Measurements from ENCODE around the gene PARVG.

The PARVG gene

DNA sequence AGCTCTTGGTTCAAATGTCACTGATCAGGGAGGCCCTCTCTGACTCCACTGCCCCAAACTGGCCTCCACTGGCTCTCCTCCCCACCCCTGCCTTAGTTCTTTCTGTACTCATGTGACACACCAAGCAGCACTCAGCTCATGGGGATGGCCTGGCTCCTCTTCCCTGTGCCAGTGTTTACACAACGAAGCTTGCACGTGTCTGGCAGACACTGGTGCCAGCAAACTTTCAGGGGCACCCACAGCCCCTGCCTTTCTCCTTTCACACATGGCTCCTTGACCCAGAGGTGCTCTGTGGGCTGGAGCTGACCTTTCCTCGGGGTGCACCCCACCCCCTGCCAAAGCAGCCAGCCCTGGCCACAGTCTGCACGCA lies 37.6 kb upstream of the PARVG start:
- Histone ChIP-seq H3K4me1 (ENCODE audit: insufficient read depth, low read length) (peaks cover 58% of the 10 kb centered on the region), H3K36me3 (ENCODE audit: insufficient read depth, low read length) (peaks cover 6% of the 10 kb centered on the region), H3K27ac (ENCODE audit: low read depth, low read length) (peak overlapping the region; percentile 67), H3K4me3 (ENCODE audit: low read depth in 1 of 2, low read length in 2 of 2) (no peak overlapping the region), H3K9ac (ENCODE audit: low read length) (no peak overlapping the region), H3K9me3 (ENCODE audit: low read length) (no peaks in the 10 kb centered on the region), H3K27me3 (ENCODE audit: control insufficient read depth in 1 of 2, insufficient read depth in 2 of 2, low read length in 2 of 2) (no peaks in the 10 kb centered on the region)

DNA sequence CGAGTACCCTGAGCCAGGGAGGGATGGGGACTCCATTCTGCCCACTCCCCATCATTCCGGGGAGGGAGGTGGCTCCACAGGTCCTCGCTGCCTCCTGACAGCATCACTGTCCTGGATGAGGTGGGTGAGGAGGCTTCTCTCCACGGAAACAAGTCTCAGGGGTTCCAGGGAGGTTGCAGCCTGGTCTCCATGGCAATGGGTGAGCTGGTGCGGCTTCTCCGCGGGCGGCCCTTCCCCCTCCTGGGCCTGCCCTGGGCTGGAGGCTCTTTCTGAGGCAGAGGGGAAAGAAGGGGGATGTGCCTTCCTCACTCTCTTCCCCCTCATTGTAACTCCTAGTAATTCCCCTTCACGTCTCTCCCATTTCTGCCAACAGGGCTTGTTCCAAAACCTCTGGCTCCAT lies 37.1 kb upstream of the PARVG start:
- H3K36me3 ChIP-seq (ENCODE audit: insufficient read depth, low read length) = peaks cover 3% of the 10 kb centered on the region

DNA sequence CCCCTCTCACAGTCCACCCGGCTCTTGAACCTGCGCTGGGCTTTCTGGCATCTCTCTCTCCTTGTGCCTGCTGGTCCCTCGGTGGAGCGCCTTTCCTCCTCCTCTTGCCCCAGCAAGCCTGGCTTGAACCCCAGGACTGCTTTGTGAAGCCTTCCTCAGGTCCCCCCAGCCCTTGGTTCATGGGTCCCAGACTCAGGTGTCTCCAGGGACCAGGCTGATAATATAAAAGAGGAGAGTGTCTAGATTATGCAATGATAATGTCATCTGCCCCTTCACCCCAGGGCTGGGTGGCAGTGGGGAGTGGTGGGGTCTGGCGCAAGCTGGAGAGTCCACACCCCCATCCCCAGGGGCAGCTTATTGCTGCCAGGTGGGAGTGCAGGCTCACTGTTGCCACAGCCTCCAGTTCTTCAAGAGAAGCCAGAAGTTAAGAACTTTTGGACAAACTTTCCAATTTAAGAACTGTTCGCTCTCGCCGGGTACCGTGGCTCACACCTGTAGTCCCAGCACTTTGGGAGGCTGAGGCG lies 36.6 kb upstream of the PARVG start:
- Histone ChIP-seq H3K27me3 (ENCODE audit: control insufficient read depth in 1 of 2, insufficient read depth in 2 of 2, low read length in 2 of 2) (no peaks in the 10 kb centered on the region), H3K9ac (ENCODE audit: low read length) (no peak overlapping the region), H3K4me1 (ENCODE audit: insufficient read depth, low read length) (peaks cover 68% of the 10 kb centered on the region), H3K36me3 (ENCODE audit: insufficient read depth, low read length) (no peaks in the 10 kb centered on the region), H3K4me3 (ENCODE audit: low read depth in 1 of 2, low read length in 2 of 2) (no peak overlapping the region), H3K27ac (ENCODE audit: low read depth, low read length) (peak overlapping the region; percentile 67), H3K9me3 (ENCODE audit: low read length) (no peaks in the 10 kb centered on the region)

More for the DNA sequence above, 37.1 kb upstream of the PARVG start:
- H3K9me3 ChIP-seq (ENCODE audit: low read length) = no peaks in the 10 kb centered on the region
- H3K9ac ChIP-seq (ENCODE audit: low read length) = no peak overlapping the region
- no peak overlapping the region for H3K4me3 ChIP-seq (ENCODE audit: low read depth in 1 of 2, low read length in 2 of 2)
- peak overlapping the region; percentile 67 for H3K27ac ChIP-seq (ENCODE audit: low read depth, low read length)
- H3K27me3 ChIP-seq (ENCODE audit: control insufficient read depth in 1 of 2, insufficient read depth in 2 of 2, low read length in 2 of 2) = no peaks in the 10 kb centered on the region
- peaks cover 62% of the 10 kb centered on the region for H3K4me1 ChIP-seq (ENCODE audit: insufficient read depth, low read length)

DNA sequence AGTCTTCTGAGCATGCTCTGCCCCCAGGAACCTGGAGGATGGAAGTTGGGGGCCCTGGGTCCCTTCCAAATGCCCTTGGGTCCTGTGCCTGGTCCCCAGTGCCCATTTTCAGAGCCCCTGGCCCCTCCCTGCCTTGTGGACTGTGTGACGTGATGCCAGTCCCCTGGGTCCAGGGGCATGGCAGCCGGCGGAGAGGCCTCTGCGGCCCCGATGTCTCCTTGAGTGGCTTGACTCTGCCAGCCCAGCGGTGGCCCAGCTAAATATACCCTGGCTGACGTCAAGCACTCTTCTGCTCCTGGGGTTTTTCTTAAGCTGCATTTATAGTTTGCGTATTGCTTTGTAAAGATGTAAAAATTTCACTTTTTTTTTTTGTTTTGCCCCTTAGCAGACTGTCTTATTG lies 35.2 kb upstream of the PARVG start:
- Histone ChIP-seq H3K27ac (ENCODE audit: low read depth, low read length) (peak overlapping the region; percentile 50), H3K4me3 (ENCODE audit: low read depth in 1 of 2, low read length in 2 of 2) (no peak overlapping the region), H3K9ac (ENCODE audit: low read length) (no peak overlapping the region), H3K4me1 (ENCODE audit: insufficient read depth, low read length) (peaks cover 64% of the 10 kb centered on the region), H3K36me3 (ENCODE audit: insufficient read depth, low read length) (no peaks in the 10 kb centered on the region), H3K27me3 (ENCODE audit: control insufficient read depth in 1 of 2, insufficient read depth in 2 of 2, low read length in 2 of 2) (no peaks in the 10 kb centered on the region), H3K9me3 (ENCODE audit: low read length) (no peaks in the 10 kb centered on the region)

DNA sequence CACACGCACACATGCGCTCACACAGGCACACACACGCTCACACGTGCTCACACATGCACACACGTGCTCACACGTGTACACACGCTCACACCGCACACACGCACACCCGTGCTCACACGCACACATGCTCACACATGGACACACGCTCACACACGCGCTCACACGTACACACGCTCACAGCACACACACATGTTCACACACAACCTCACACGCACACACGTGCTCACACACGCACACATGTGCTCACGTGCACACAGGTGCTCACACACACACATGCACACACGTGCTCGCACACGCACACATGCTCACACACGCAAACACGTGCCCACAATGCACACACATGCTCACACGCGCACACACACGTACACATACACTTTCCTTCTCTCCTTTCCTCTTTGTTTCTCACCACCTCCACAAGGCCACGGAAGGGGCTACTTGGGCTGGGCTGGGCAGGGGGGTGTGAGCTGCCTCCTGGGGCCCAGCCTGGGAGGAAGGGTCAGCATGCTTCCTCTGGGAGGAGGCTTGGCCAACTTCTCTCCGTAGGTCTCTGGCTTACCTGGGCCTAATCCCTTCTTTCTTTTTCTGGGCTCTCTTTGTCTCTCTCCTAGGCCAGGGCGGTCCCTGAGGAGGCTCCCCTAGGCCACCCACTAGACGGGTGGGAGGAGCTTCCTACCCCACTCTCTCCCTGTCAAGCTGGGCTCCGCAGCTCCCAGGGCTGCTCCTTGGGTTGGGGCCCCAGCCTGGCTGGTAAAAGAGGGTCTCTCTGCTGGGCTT lies 34.5 kb upstream of the PARVG start:
- Histone ChIP-seq H3K36me3 (ENCODE audit: insufficient read depth, low read length) (no peaks in the 10 kb centered on the region), H3K4me1 (ENCODE audit: insufficient read depth, low read length) (peaks cover 64% of the 10 kb centered on the region), H3K27ac (ENCODE audit: low read depth, low read length) (peak overlapping the region; percentile 53), H3K4me3 (ENCODE audit: low read depth in 1 of 2, low read length in 2 of 2) (no peak overlapping the region), H3K27me3 (ENCODE audit: control insufficient read depth in 1 of 2, insufficient read depth in 2 of 2, low read length in 2 of 2) (no peaks in the 10 kb centered on the region), H3K9me3 (ENCODE audit: low read length) (no peaks in the 10 kb centered on the region), H3K9ac (ENCODE audit: low read length) (no peak overlapping the region)

DNA sequence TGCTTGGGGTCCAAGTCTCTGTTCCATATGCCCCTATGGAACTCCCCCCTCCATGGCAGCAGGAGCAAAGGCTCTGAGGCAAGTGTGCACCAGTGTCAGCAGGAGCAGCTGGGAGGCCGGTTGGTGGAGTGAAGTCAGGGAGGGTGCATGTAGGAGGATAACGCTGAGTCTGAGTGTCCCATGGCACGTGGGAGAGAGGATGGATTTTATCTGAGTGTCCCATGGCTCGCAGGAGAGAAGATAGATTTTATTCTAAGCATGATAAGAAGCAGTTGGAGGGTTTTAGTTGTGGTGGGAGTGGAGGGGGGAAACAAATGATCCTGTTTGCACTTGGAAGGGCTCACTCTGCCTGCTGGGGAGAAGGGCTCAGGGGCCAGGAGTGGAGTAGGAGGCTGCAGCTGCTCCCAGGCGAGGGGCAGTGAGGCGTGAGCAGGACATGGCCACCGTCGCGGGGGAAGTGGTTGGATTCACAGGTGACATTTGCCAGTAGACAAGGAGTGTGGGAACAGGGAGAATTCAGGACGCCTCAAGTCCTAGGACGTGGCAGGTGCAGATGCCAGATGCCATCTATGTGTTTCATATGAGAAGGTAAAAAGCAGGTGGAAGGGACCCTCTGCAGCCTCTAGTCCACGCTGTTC lies 33.6 kb upstream of the PARVG start:
- Histone ChIP-seq H3K4me3 (ENCODE audit: low read depth in 1 of 2, low read length in 2 of 2) (no peak overlapping the region), H3K9me3 (ENCODE audit: low read length) (no peaks in the 10 kb centered on the region), H3K36me3 (ENCODE audit: insufficient read depth, low read length) (no peaks in the 10 kb centered on the region), H3K9ac (ENCODE audit: low read length) (no peak overlapping the region), H3K27me3 (ENCODE audit: control insufficient read depth in 1 of 2, insufficient read depth in 2 of 2, low read length in 2 of 2) (no peaks in the 10 kb centered on the region), H3K4me1 (ENCODE audit: insufficient read depth, low read length) (peaks cover 64% of the 10 kb centered on the region), H3K27ac (ENCODE audit: low read depth, low read length) (peak overlapping the region; percentile 86)

DNA sequence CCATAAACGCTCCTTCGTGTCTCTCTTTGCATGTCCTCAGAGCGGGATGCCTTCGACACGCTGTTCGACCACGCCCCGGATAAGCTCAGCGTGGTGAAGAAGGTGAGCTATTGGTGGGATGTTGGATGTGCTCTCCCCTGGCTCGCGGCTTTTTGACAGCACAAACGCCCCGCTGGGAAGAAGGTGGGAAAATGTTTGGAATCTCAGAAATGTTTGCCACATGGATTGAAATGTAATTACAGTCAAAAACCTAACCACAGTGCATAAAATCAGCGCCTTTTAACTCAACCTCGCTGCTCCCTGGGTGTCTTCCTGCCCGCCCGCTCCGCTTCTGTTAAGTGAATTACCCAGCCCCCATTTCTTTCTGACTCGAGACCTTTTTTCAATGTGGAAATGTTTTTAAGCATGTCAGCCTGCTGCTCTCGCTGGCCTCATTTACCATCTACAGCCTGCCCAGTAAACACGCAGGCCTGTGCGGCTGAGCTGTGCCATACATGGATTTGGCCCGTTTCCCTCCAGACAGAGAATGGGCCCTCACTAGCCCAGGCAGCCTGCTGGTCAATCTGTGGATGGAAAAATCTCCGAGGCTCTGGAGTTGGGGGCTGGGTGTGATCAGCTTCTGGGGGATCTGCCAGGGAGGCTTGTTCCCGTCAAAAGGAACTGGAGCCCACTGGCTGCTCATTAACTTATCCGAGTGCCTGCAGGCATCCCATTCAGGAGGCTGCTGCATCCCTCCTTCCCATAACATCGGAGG lies 32.7 kb upstream of the PARVG start:
- Histone ChIP-seq H3K27ac (ENCODE audit: low read depth, low read length) (peak overlapping the region; percentile 86), H3K4me3 (ENCODE audit: low read depth in 1 of 2, low read length in 2 of 2) (no peak overlapping the region), H3K4me1 (ENCODE audit: insufficient read depth, low read length) (peaks cover 58% of the 10 kb centered on the region), H3K9ac (ENCODE audit: low read length) (peak overlapping the region; percentile 1), H3K36me3 (ENCODE audit: insufficient read depth, low read length) (no peaks in the 10 kb centered on the region), H3K9me3 (ENCODE audit: low read length) (no peaks in the 10 kb centered on the region), H3K27me3 (ENCODE audit: control insufficient read depth in 1 of 2, insufficient read depth in 2 of 2, low read length in 2 of 2) (no peaks in the 10 kb centered on the region)

DNA sequence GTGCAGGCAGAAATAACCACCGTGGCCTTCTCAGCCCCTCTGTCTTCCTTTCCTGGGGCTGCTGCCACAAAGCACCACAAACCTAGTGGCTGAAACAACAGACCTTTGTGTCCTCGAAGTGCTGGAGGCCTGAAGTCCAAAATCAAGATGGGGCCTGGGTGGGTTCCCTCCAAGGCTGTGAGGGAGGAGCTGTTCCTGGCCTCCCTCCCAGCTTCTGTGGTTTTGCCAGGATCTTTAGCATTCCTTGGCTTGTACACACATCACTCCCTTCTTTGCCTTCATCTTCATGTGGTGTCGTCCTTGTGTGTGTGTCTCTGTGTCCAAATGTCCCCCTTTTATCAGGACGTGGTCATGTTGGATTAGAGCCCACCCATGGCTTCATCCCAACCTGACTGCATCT lies 29.0 kb upstream of the PARVG start:
- Histone ChIP-seq H3K36me3 (ENCODE audit: insufficient read depth, low read length) (no peaks in the 10 kb centered on the region), H3K4me1 (ENCODE audit: insufficient read depth, low read length) (peaks cover 25% of the 10 kb centered on the region), H3K9ac (ENCODE audit: low read length) (no peak overlapping the region), H3K27me3 (ENCODE audit: control insufficient read depth in 1 of 2, insufficient read depth in 2 of 2, low read length in 2 of 2) (no peaks in the 10 kb centered on the region), H3K27ac (ENCODE audit: low read depth, low read length) (no peak overlapping the region), H3K9me3 (ENCODE audit: low read length) (no peaks in the 10 kb centered on the region), H3K4me3 (ENCODE audit: low read depth in 1 of 2, low read length in 2 of 2) (no peak overlapping the region)

DNA sequence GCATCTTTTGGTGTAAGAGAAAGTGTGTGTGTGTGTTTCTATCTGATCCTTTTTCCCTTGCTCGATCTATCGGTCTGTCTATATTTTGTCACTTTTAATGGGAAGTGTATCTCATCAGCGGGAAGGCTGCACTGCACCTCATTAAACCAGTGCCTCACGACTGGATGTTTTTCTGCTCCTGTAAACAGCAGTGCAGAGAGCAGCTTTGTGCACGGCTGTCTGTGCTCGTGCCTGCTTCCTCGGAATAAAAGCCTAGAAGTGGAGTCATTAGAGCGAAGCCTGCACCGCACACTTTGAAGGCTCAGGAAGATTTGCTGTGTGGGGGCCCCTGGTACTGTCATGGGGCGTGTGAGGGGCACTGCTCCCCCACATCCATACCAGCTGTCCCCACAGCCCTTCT lies 27.0 kb upstream of the PARVG start:
- no peak overlapping the region for H3K4me3 ChIP-seq (ENCODE audit: low read depth in 1 of 2, low read length in 2 of 2)
- H3K4me1 ChIP-seq (ENCODE audit: insufficient read depth, low read length) = peaks cover 16% of the 10 kb centered on the region
- H3K9me3 ChIP-seq (ENCODE audit: low read length) = no peaks in the 10 kb centered on the region
- no peak overlapping the region for H3K9ac ChIP-seq (ENCODE audit: low read length)
- H3K27me3 ChIP-seq (ENCODE audit: control insufficient read depth in 1 of 2, insufficient read depth in 2 of 2, low read length in 2 of 2) = no peaks in the 10 kb centered on the region
- no peak overlapping the region for H3K27ac ChIP-seq (ENCODE audit: low read depth, low read length)
- no peaks in the 10 kb centered on the region for H3K36me3 ChIP-seq (ENCODE audit: insufficient read depth, low read length)

DNA sequence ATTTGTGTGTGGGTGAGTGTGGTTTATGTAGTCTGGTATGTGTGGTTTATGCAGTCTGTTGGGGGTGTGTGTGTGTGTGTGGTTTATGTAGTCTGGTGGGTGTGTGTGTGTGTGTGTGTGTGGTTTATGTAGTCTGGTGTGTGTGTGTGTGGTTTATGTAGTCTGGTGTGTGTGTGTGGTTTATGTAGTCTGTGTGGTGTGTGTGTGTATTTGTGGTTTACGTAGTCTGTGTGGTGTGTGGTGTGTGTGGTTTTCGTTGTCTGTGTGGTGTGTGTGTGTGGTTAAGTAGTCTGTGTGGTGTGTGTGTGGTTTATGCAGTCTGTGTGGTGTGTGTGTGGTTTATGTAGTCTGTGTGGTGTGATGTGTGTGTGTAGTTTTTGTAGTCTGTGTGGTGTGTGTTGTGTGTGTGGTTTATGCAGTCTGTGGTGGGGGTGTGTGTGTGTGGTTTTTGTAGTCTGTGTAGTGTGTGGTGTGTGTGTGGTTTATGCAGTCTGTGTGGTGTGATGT lies 26.2 kb upstream of the PARVG start:
- Histone ChIP-seq H3K27me3 (ENCODE audit: control insufficient read depth in 1 of 2, insufficient read depth in 2 of 2, low read length in 2 of 2) (no peaks in the 10 kb centered on the region), H3K9ac (ENCODE audit: low read length) (no peak overlapping the region), H3K9me3 (ENCODE audit: low read length) (no peaks in the 10 kb centered on the region), H3K4me1 (ENCODE audit: insufficient read depth, low read length) (peaks cover 20% of the 10 kb centered on the region), H3K4me3 (ENCODE audit: low read depth in 1 of 2, low read length in 2 of 2) (no peak overlapping the region), H3K36me3 (ENCODE audit: insufficient read depth, low read length) (no peaks in the 10 kb centered on the region), H3K27ac (ENCODE audit: low read depth, low read length) (no peak overlapping the region)

DNA sequence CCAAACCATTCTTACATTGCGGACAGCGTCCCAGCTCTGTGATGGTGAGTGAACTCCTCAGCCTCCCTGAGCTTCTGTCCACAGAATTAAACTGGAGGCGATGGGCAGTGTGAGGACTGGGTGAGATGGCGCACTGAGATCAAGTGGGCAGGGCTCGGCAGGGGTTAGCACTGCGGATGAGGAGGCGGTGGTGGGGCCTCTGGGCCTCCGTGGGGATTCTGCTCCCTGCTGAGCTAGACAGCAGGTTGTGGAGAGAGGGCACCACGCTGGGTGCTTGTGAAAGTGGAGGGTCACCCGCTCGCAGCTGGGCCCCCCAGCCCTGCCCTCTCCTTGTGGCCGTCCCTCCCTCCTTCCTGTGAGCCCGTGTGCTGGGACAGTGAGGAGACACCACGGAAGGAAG lies 25.6 kb upstream of the PARVG start:
- no peaks in the 10 kb centered on the region for H3K9me3 ChIP-seq (ENCODE audit: low read length)
- H3K36me3 ChIP-seq (ENCODE audit: insufficient read depth, low read length) = no peaks in the 10 kb centered on the region
- H3K27me3 ChIP-seq (ENCODE audit: control insufficient read depth in 1 of 2, insufficient read depth in 2 of 2, low read length in 2 of 2) = no peaks in the 10 kb centered on the region
- H3K27ac ChIP-seq (ENCODE audit: low read depth, low read length) = no peak overlapping the region
- H3K9ac ChIP-seq (ENCODE audit: low read length) = no peak overlapping the region
- no peak overlapping the region for H3K4me3 ChIP-seq (ENCODE audit: low read depth in 1 of 2, low read length in 2 of 2)
- H3K4me1 ChIP-seq (ENCODE audit: insufficient read depth, low read length) = peaks cover 26% of the 10 kb centered on the region
